H1 (cell line): Measurements from ENCODE around the gene GTF2A2. TPM values are rescaled to one million over a fixed set of nuclear protein-coding genes. Genes with fewer than 3 reads are reported as not detected.

ENCODE experiments used
- CTCF ChIA-PET: fragments of 300-600 bp; sonication (Branson Sonifier 250); formaldehyde crosslinking; loops from one replicate; lab custom pipeline; 2021; ENCODE audit not compliant: partially characterized antibody; lab: Charles Lee
- POLR2A ChIA-PET: fragments of 300-600 bp; sonication (Branson Sonifier 250); formaldehyde crosslinking; loops from one replicate; lab custom pipeline; 2021; ENCODE audit warnings: inconsistent platforms; ENCODE audit not compliant: partially characterized antibody; lab: Charles Lee
- DNase-seq, 2 experiments: peaks; one replicate each; pipeline versions ENCODE4 v3.0.0 to v3.0.0-alpha.2; 2010 to 2022; ENCODE audit warnings: low spot score in 2 of 2, low read depth in 1 of 2, mixed read lengths in 1 of 2
- FAIRE-seq: peaks from 2 replicates; lab custom pipeline; 2011; peaks lifted over from hg19 to GRCh38; lab: Jason Lieb, UNC
- H2AFZ ChIP-seq: 2 replicates; pipeline ENCODE4 v1.8.1; 2012; ENCODE audit warnings: low read length, inconsistent platforms
- H2AK5ac ChIP-seq: 2 replicates; pipeline ENCODE4 v1.6.1; 2013; ENCODE audit warnings: low read depth, low read length
- H2BK120ac ChIP-seq: replicated peaks from 2 replicates; pipeline ENCODE3; 2013; ENCODE audit warnings: low read depth, low read length, inconsistent platforms
- H2BK12ac ChIP-seq: 2 replicates; pipeline ENCODE4 v1.6.1; 2013; ENCODE audit warnings: low read depth, low read length
- H2BK15ac ChIP-seq: 2 replicates; pipeline ENCODE4 v1.6.1; 2013; ENCODE audit warnings: low read length
- H2BK20ac ChIP-seq: 2 replicates; pipeline ENCODE4 v1.6.1; 2013; ENCODE audit warnings: low read length
- H2BK5ac ChIP-seq: 2 replicates; pipeline ENCODE4 v1.6.1; 2013; ENCODE audit warnings: low read depth, low read length
- H3K14ac ChIP-seq: 2 replicates; pipeline ENCODE4 v1.6.1; 2013; ENCODE audit warnings: inconsistent platforms; ENCODE audit not compliant: insufficient read length
- H3K18ac ChIP-seq: 2 replicates; pipeline ENCODE4 v1.6.1; 2013; ENCODE audit warnings: low read length; ENCODE audit errors: extremely low read depth
- H3K23ac ChIP-seq: 2 replicates; pipeline ENCODE4 v1.6.1; 2013; ENCODE audit warnings: inconsistent platforms; ENCODE audit not compliant: insufficient read length
- H3K23me2 ChIP-seq: 2 replicates; pipeline ENCODE4 v1.6.1; 2013; ENCODE audit warnings: low read depth, low read length
- H3K27ac ChIP-seq: 2 replicates; pipeline ENCODE4 v1.6.1; 2011; ENCODE audit warnings: low read depth, low read length, inconsistent platforms
- H3K27me3 ChIP-seq, 4 experiments: replicated peaks in 1 of 4; 1 replicate in 1 of 4; 2 replicates in 3 of 4; pipeline versions ENCODE4 v1.6.1 to v1.8.1; 2011 to 2013; ENCODE audit warnings: low read length in 3 of 4, mild to moderate bottlenecking in 3 of 4, inconsistent platforms in 2 of 4, mixed read lengths in 2 of 4, moderate library complexity in 1 of 4; ENCODE audit not compliant: control insufficient read depth in 3 of 4, insufficient read depth in 3 of 4; ENCODE audit errors: extremely low read depth in 1 of 4
- H3K36me3 ChIP-seq, 4 experiments: 2 replicates each; pipeline versions ENCODE4 v1.6.1 to v1.8.1; 2011 to 2013; ENCODE audit warnings: mild to moderate bottlenecking in 4 of 4, low read length in 3 of 4, moderate library complexity in 2 of 4, control low read depth in 1 of 4, inconsistent platforms in 1 of 4; ENCODE audit not compliant: insufficient read depth in 4 of 4, control insufficient read depth in 2 of 4
- H3K4ac ChIP-seq: replicated peaks from 2 replicates; pipeline ENCODE3; 2013; ENCODE audit warnings: low read length, low read depth, mixed read lengths, inconsistent platforms; ENCODE audit not compliant: insufficient read length
- H3K4me1 ChIP-seq, 4 experiments: replicated peaks in 1 of 4; 1 replicate in 1 of 4; 2 replicates in 3 of 4; pipeline versions ENCODE4 v1.6.1 to v1.8.1; 2011 to 2013; ENCODE audit warnings: low read length in 3 of 4, inconsistent platforms in 2 of 4, mixed read lengths in 1 of 4; ENCODE audit not compliant: insufficient read depth in 4 of 4, control insufficient read depth in 3 of 4
- H3K4me2 ChIP-seq, 2 experiments: 2 replicates each; pipeline versions ENCODE4 v1.6.1 to v1.8.1; 2011 to 2013; ENCODE audit warnings: low read depth in 2 of 2, low read length in 2 of 2, control low read depth in 1 of 2, inconsistent platforms in 1 of 2, mild to moderate bottlenecking in 1 of 2; ENCODE audit not compliant: insufficient read depth in 1 of 2
- H3K4me3 ChIP-seq, 4 experiments: fragments of 200-600, 300-600 bp in 1 of 4; sonication (generic), shearing (Covaris generic), sonication (Bioruptor Twin) in 1 of 4; 2 replicates each; pipeline versions ENCODE4 v1.5.1 to v1.8.1; 2011 to 2016; ENCODE audit warnings: low read length in 4 of 4, low read depth in 3 of 4, control low read depth in 2 of 4, inconsistent platforms in 2 of 4, mild to moderate bottlenecking in 2 of 4, mixed read lengths in 1 of 4, moderate library complexity in 1 of 4; ENCODE audit not compliant: insufficient read depth in 2 of 4; ENCODE audit errors: extremely low read depth in 1 of 4
- H3K56ac ChIP-seq: replicated peaks from 2 replicates; pipeline ENCODE3; 2013; ENCODE audit warnings: low read depth, mild to moderate bottlenecking, mixed read lengths, low read length, inconsistent platforms; ENCODE audit not compliant: insufficient read length
- H3K79me1 ChIP-seq: 2 replicates; pipeline ENCODE4 v1.6.1; 2013; ENCODE audit warnings: low read depth, low read length, control low read depth
- H3K79me2 ChIP-seq, 2 experiments: 2 replicates each; pipeline versions ENCODE4 v1.6.1 to v1.8.1; 2012 to 2013; ENCODE audit warnings: low read length in 2 of 2, mild to moderate bottlenecking in 2 of 2, inconsistent platforms in 1 of 2; ENCODE audit not compliant: insufficient read depth in 2 of 2, control insufficient read depth in 1 of 2
- H3K9ac ChIP-seq, 4 experiments: replicated peaks in 1 of 4; 1 replicate in 1 of 4; 2 replicates in 3 of 4; pipeline versions ENCODE4 v1.6.1 to v1.8.1; 2011 to 2013; ENCODE audit warnings: low read depth in 3 of 4, low read length in 3 of 4, control low read depth in 2 of 4, mild to moderate bottlenecking in 2 of 4, moderate library complexity in 2 of 4, inconsistent platforms in 1 of 4; ENCODE audit errors: extremely low read depth in 1 of 4
- H3K9me3 ChIP-seq, 2 experiments: 2 replicates each; pipeline versions ENCODE4 v1.6.1 to v1.8.1; 2012 to 2013; ENCODE audit warnings: mild to moderate bottlenecking in 2 of 2, moderate library complexity in 2 of 2, control low read depth in 1 of 2, inconsistent platforms in 1 of 2, low read depth in 1 of 2, low read length in 1 of 2, mixed read lengths in 1 of 2; ENCODE audit not compliant: insufficient read depth in 2 of 2
- H4K20me1 ChIP-seq, 2 experiments: replicated peaks in 1 of 2; 2 replicates each; pipeline versions ENCODE3 to v1.8.1; 2011 to 2013; ENCODE audit warnings: inconsistent platforms in 2 of 2, low read length in 2 of 2, mild to moderate bottlenecking in 1 of 2; ENCODE audit not compliant: insufficient read depth in 2 of 2, control insufficient read depth in 1 of 2
- H4K5ac ChIP-seq: 2 replicates; pipeline ENCODE4 v1.6.1; 2013; ENCODE audit warnings: low read length, low read depth, mixed read lengths, inconsistent platforms; ENCODE audit not compliant: insufficient read length
- H4K8ac ChIP-seq: 2 replicates; pipeline ENCODE4 v1.8.0; 2013; ENCODE audit warnings: mild to moderate bottlenecking, moderate library complexity, low read length, inconsistent platforms; ENCODE audit not compliant: insufficient read depth; ENCODE audit errors: extremely low read depth
- H4K91ac ChIP-seq: replicated peaks from 2 replicates; pipeline ENCODE3; 2013; ENCODE audit warnings: low read length, mixed read lengths, inconsistent platforms; ENCODE audit not compliant: insufficient read length
- BACH1 ChIP-seq: IDR thresholded peaks from 2 replicates; pipeline ENCODE4 v1.6.1; 2012; ENCODE audit warnings: low read length, improper control_type of control experiment
- CHD2 ChIP-seq: IDR thresholded peaks from 2 replicates; pipeline ENCODE4 v1.6.1; 2012; ENCODE audit warnings: low read length, improper control_type of control experiment
- EGR1 ChIP-seq: IDR thresholded peaks from 2 replicates; pipeline ENCODE4 v1.6.1; 2011; ENCODE audit warnings: low read depth, low read length, borderline replicate concordance
- GABPA ChIP-seq: IDR thresholded peaks from 2 replicates; pipeline ENCODE4 v1.6.1; 2011; ENCODE audit warnings: mild to moderate bottlenecking, low read length, moderate library complexity, borderline replicate concordance; ENCODE audit not compliant: insufficient read depth
- HDAC6 ChIP-seq: IDR thresholded peaks from one replicate; pipeline ENCODE4 v1.7.1; 2012; ENCODE audit warnings: low read depth, mild to moderate bottlenecking, inconsistent platforms, low read length, moderate library complexity
- MAFK ChIP-seq: IDR thresholded peaks from 2 replicates; pipeline ENCODE4 v1.6.1; 2012; ENCODE audit warnings: low read depth, mild to moderate bottlenecking, improper control_type of control experiment, low read length
- PHF8 ChIP-seq: fragments of 200-600 bp; sonication (generic); conservative IDR thresholded peaks from 2 replicates; pipeline ENCODE4 v1.7.1; 2012; ENCODE audit warnings: low read depth, mild to moderate bottlenecking, inconsistent platforms, low read length, moderate library complexity
- POLR2AphosphoS5 ChIP-seq: IDR thresholded peaks from 2 replicates; pipeline ENCODE4 v1.6.1; 2011; ENCODE audit warnings: low read depth, low read length
- RNF2 ChIP-seq: fragments of 200-900, 300-1000 bp; sonication (generic); IDR thresholded peaks from 2 replicates; pipeline ENCODE4 v1.7.1; 2016; ENCODE audit warnings: borderline replicate concordance, low read depth, mild to moderate bottlenecking, antibody characterized with exemption, low read length; ENCODE audit not compliant: poor library complexity, severe bottlenecking; ENCODE audit errors: missing control alignments
- RXRA ChIP-seq: IDR thresholded peaks from 2 replicates; pipeline ENCODE4 v1.6.1; 2011; ENCODE audit warnings: low read depth, mild to moderate bottlenecking, low read length, moderate library complexity; ENCODE audit not compliant: insufficient read depth
- SIX5 ChIP-seq: IDR thresholded peaks from 2 replicates; pipeline ENCODE4 v1.6.1; 2011; ENCODE audit warnings: mild to moderate bottlenecking, low read depth, low read length
- SP1 ChIP-seq: IDR thresholded peaks from 2 replicates; pipeline ENCODE4 v1.6.1; 2011; ENCODE audit warnings: low read depth, low read length
- USF2 ChIP-seq: IDR thresholded peaks from 2 replicates; pipeline ENCODE4 v1.6.1; 2011; ENCODE audit warnings: low read length, improper control_type of control experiment
- WGBS, 2 experiments: shearing (Covaris generic) in 1 of 2; methylation state at CpG; one replicate each; pipeline versions ENCODE4 v1.1.6 to v1.1.7; 2013 to 2015; ENCODE audit warnings: low lambda C conversion rate in 2 of 2, mixed read lengths in 2 of 2, inconsistent platforms in 1 of 2, low coverage in 1 of 2, missing lambda C conversion rate in 1 of 2; ENCODE audit not compliant: insufficient replicate concordance in 2 of 2, insufficient coverage in 1 of 2, insufficient read length in 1 of 2; ENCODE audit errors: extremely low coverage in 1 of 2, missing lambda C conversion rate in 1 of 2; 5-methylcytosine and 5-hydroxymethylcytosine counted together
- polyA plus RNA-seq, 7 experiments: library from polyadenylated mRNA; depleted of rRNA in 3 of 7; stranded (reverse) in 5 of 7; unstranded in 2 of 7; fragments of >200 nt in 5 of 7; fragments of 200-250 nt in 2 of 7; gene quantifications; 1 replicate in 5 of 7; 2 replicates in 1 of 7; 4 replicates in 1 of 7; pipeline versions ENCODE4 v1.2.1 to v1.2.3, GENCODE V29; 2011 to 2013; ENCODE audit warnings: missing spikeins in 2 of 7, mixed read lengths in 2 of 7
- total RNA-seq: library from RNA; stranded (reverse); fragmentation: NEBNext Ultra II Directional; extraction: Animal tissue kit (Norgen Biotek cat#: 25700); gene quantifications from 2 replicates; pipeline ENCODE4 v1.2.1, GENCODE V29; 2021

Gene GTF2A2
- total and polyA plus RNA-seq, 2 of the 8 experiments (the other 6 are each of a cell fraction or from before 2014, with no cell fraction given), result 52.2 to 161 TPM

DNA sequence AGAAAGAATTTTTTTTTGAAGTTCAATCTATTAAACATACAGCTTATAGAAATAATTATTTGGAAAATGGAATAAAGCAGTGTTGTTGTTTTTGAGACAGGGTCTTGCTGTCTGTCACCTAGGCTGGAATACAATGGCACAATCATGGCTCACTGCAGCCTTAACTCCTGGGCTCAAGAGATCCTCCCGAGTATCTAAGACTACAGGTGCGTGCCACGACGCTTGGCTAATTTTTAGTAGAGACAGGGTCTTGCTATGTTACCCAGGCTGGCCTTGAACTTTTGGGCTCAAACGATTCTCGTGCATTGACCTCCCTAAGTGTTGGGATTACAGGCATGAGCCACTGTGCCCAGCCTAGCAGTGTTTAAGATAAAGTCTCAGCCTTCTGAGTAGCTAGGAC, 23.0 kb upstream of the GTF2A2 start:
- H2AK5ac ChIP-seq, result no peak overlapping the region
- H3K56ac ChIP-seq, result no peak overlapping the region
- H2BK5ac ChIP-seq, result no peak overlapping the region
- H3K4me2 ChIP-seq, result no peak overlapping the region
- H3K79me2 ChIP-seq, result peaks cover 0 to 28% of the 10 kb centered on the region in 2 experiments; a peak in 3 of 4 replicates
- no peaks in the 10 kb centered on the region for H3K4me1 ChIP-seq
- H3K36me3 ChIP-seq, result peaks cover 6 to 62% (median 35%) of the 10 kb centered on the region in 4 experiments
- no peak overlapping the region for H4K8ac ChIP-seq
- no peak overlapping the region for H2BK120ac ChIP-seq
- no peak overlapping the region for H2BK20ac ChIP-seq
- H3K9me3 ChIP-seq, result no peaks in the 10 kb centered on the region
- no peaks in the 10 kb centered on the region for H3K79me1 ChIP-seq
- H4K20me1 ChIP-seq, result peaks cover 5 to 7% of the 10 kb centered on the region in 2 experiments
- H3K4ac ChIP-seq, result no peak overlapping the region
- H3K23me2 ChIP-seq, result no peaks in the 10 kb centered on the region
- H3K23ac ChIP-seq, result no peak overlapping the region
- H4K5ac ChIP-seq, result no peak overlapping the region
- CTCF ChIA-PET, result no interaction called here
- H2AFZ ChIP-seq, result no peak overlapping the region
- DNase-seq, result no peak
- no peak for FAIRE-seq
- H3K4me3 ChIP-seq, result no peak overlapping the region
- POLR2A ChIA-PET, result interaction anchor here (0.9 to 1.1 kb wide), 2 partner anchors 9 to 10 kb away, joined by 3 to 4 read pairs; partner anchors contain the start of gene BNIP2
- no peak overlapping the region for H3K9ac ChIP-seq
- H3K18ac ChIP-seq, result no peak overlapping the region
- H4K91ac ChIP-seq, result no peak overlapping the region
- H2BK15ac ChIP-seq, result no peak overlapping the region
- no peak overlapping the region for H3K27ac ChIP-seq
- WGBS, 2 experiments, result 92% methylated on average over 6 of the region's 6 CpGs; no CpG with 5 or more reads in 1 of the 2 experiments
- no peak overlapping the region for H2BK12ac ChIP-seq
- no peak overlapping the region for H3K14ac ChIP-seq
- no peaks in the 10 kb centered on the region for H3K27me3 ChIP-seq
- TF ChIP-seq CHD2, result no peak
- no peak for TF ChIP-seq RXRA
- no peak for TF ChIP-seq MAFK
- TF ChIP-seq SP1, result no peak
- TF ChIP-seq USF2, result no peak
- no peak for TF ChIP-seq BACH1
- TF ChIP-seq EGR1, result no peak
- no peak for TF ChIP-seq POLR2AphosphoS5
- TF ChIP-seq RNF2, result no peak
- no peak for TF ChIP-seq HDAC6
- TF ChIP-seq PHF8, result no peak
- no peak for TF ChIP-seq SIX5
- TF ChIP-seq GABPA, result no peak
